G401 (cell line): ENCODE data around the gene PLCXD3. TPM values are rescaled to one million over a fixed set of nuclear protein-coding genes. Genes with fewer than 3 reads are reported as not detected.

Experiments used
- DNase-seq: peaks from one replicate; pipeline ENCODE4 v3.0.0-alpha.2; 2015; ENCODE audit warnings: low spot score
- in situ Hi-C: cut with HindIII; loops from 2 replicates; pipeline ENCODE4 v1.10.0; 2016; ENCODE audit warnings: low sequenced_read_pairs, mixed read lengths
- total RNA-seq: library from RNA; depleted of rRNA; stranded (reverse); fragments of >200 nt; shearing (Covaris generic); gene quantifications from 2 replicates; pipeline ENCODE4 v1.2.3, GENCODE V29; 2014

Gene PLCXD3
- total RNA-seq, 1 experiment from 2014 or later, result not detected

GRCh38 chr5:41264019-41264418 lies 246.4 kb downstream of the PLCXD3 start:
- DNase-seq, result no peak
- in situ Hi-C loops, result no loop called here

GRCh38 chr5:41263335-41263734 lies 247.1 kb downstream of the PLCXD3 start:
- DNase-seq, result no peak
- in situ Hi-C loops, result no loop called here
